HG02884 (cell line): ENCODE measurements around the gene SULF2.

ENCODE experiments used
- ATAC-seq: cut with Tn5 transposase; IDR thresholded peaks from one replicate; pipeline ENCODE4 v1.9.1; 2021; ENCODE audit warnings: mild to moderate bottlenecking, moderate library complexity; ENCODE audit not compliant: unreplicated experiment

SULF2 gene

GRCh38 chr20:47741669-47742608, 43.3 kb downstream of the SULF2 start:
- no peak for ATAC-seq

GRCh38 chr20:47740862-47741184, 44.5 kb downstream of the SULF2 start:
- ATAC-seq: no peak

GRCh38 chr20:47740121-47740861, 45.0 kb downstream of the SULF2 start:
- ATAC-seq: no peak

GRCh38 chr20:47737923-47738322, 47.4 kb downstream of the SULF2 start:
- no peak for ATAC-seq

GRCh38 chr20:47736570-47737152, 48.6 kb downstream of the SULF2 start:
- no peak for ATAC-seq

GRCh38 chr20:47735412-47736400, 49.6 kb downstream of the SULF2 start:
- no peak for ATAC-seq

GRCh38 chr20:47734870-47735269, 50.4 kb downstream of the SULF2 start:
- ATAC-seq: no peak

GRCh38 chr20:47733892-47734291, 51.4 kb downstream of the SULF2 start:
- ATAC-seq: no peak

GRCh38 chr20:47730744-47731143, 54.5 kb downstream of the SULF2 start:
- no peak for ATAC-seq

- ATAC-seq: no peak
Observed at GRCh38 chr20:47729472-47729871, 55.8 kb downstream of the SULF2 start.

GRCh38 chr20:47727909-47728361, 57.3 kb downstream of the SULF2 start:
- ATAC-seq: no peak

GRCh38 chr20:47727170-47727880, 58.0 kb downstream of the SULF2 start:
- ATAC-seq: peak; percentile 65

- ATAC-seq: no peak
Observed at GRCh38 chr20:47726632-47727031, 58.6 kb downstream of the SULF2 start.

- ATAC-seq: no peak
Observed at GRCh38 chr20:47725248-47725973, 59.9 kb downstream of the SULF2 start.

- ATAC-seq: no peak
Observed at GRCh38 chr20:47724910-47725247, 60.4 kb downstream of the SULF2 start.

GRCh38 chr20:47724396-47724795, 60.9 kb downstream of the SULF2 start:
- ATAC-seq: no peak

GRCh38 chr20:47723322-47723721, 62.0 kb downstream of the SULF2 start:
- no peak for ATAC-seq

- ATAC-seq: no peak
Observed at GRCh38 chr20:47720636-47721427, 64.4 kb downstream of the SULF2 start.
